Panc1 (cell line): Measurements from ENCODE around the gene SERINC4. TPM values are rescaled to one million over a fixed set of nuclear protein-coding genes. Genes with fewer than 3 reads are reported as not detected.
"Not testable (repeated sequence)": the region's sequence is repeated elsewhere in the genome, so short reads cannot be mapped to it uniquely, and the experiment has no call there.

Experiments used
- ATAC-seq: fragments of 200-7000 bp; cut with Tn5 transposase; 2 replicates; pipeline ENCODE4 v1.9.1; 2020; ENCODE audit warnings: mild to moderate bottlenecking, moderate library complexity
- BruUV-seq: library from RNA; stranded (reverse); fragments of 400-500 nt; replicated peaks from 2 replicates; lab custom pipeline; 2021; lab: Mats Ljungman, UMichigan
- CTCF ChIA-PET: fragments of 300-600 bp; sonication (Branson Sonifier 250); formaldehyde crosslinking; loops from one replicate; lab custom pipeline; 2022; ENCODE audit warnings: antibody characterized with exemption; lab: Charles Lee
- POLR2A ChIA-PET: fragments of 300-600 bp; sonication (Branson Sonifier 250); formaldehyde crosslinking; loops from one replicate; lab custom pipeline; 2022; ENCODE audit warnings: antibody characterized with exemption; lab: Charles Lee
- DNase-seq: peaks from one replicate; pipeline ENCODE4 v3.0.0-alpha.2; 2010; ENCODE audit warnings: low read depth, low spot score
- H3K27ac ChIP-seq: 2 replicates; pipeline ENCODE4 v1.5.1; 2011; ENCODE audit warnings: mild to moderate bottlenecking, low read length, inconsistent platforms
- H3K27me3 ChIP-seq: fragments of 200-500 bp; sonication (Bioruptor generic); 2 replicates; pipeline ENCODE4 v1.6.0; 2014; ENCODE audit warnings: low read length, inconsistent platforms; ENCODE audit not compliant: control insufficient read depth, insufficient read depth
- H3K36me3 ChIP-seq: fragments of 200-500 bp; sonication (Bioruptor generic); 2 replicates; pipeline ENCODE4 v1.5.1; 2014; ENCODE audit warnings: inconsistent platforms, mild to moderate bottlenecking, low read length, moderate library complexity; ENCODE audit not compliant: control insufficient read depth, insufficient read depth
- H3K4me1 ChIP-seq: 2 replicates; pipeline ENCODE4 v1.5.1; 2011; ENCODE audit warnings: inconsistent platforms, mild to moderate bottlenecking, low read length, moderate library complexity; ENCODE audit not compliant: control insufficient read depth, insufficient read depth
- H3K4me3 ChIP-seq, 2 experiments: 2 replicates each; pipeline ENCODE4 v1.5.1; 2011 to 2012; ENCODE audit warnings: low read depth in 2 of 2, low read length in 2 of 2, mild to moderate bottlenecking in 2 of 2, inconsistent platforms in 1 of 2, moderate library complexity in 1 of 2
- H3K9me3 ChIP-seq: fragments of 200-500 bp; sonication (Bioruptor generic); 2 replicates; pipeline ENCODE4 v1.5.1; 2014; ENCODE audit warnings: low read depth, mild to moderate bottlenecking, inconsistent platforms, low read length, moderate library complexity; ENCODE audit not compliant: control insufficient read depth, insufficient read depth
- CTCF ChIP-seq: fragments of 450-650 bp; IDR thresholded peaks from 2 replicates; pipeline ENCODE4 v1.5.1; 2017; ENCODE audit warnings: mild to moderate bottlenecking
- POLR2AphosphoS5 ChIP-seq: IDR thresholded peaks from 2 replicates; pipeline ENCODE4 v1.6.1; 2012; ENCODE audit warnings: mild to moderate bottlenecking, low read depth, low read length, moderate library complexity
- REST ChIP-seq, 2 experiments: IDR thresholded peaks; 2 replicates each; pipeline ENCODE4 v1.6.1; 2011 to 2012; ENCODE audit warnings: low read depth in 2 of 2, control low read depth in 1 of 2, low read length in 1 of 2, mild to moderate bottlenecking in 1 of 2, moderate library complexity in 1 of 2; ENCODE audit not compliant: insufficient read depth in 1 of 2
- SIN3A ChIP-seq: IDR thresholded peaks from 2 replicates; pipeline ENCODE4 v1.6.1; 2012; ENCODE audit warnings: low read depth, mild to moderate bottlenecking, low read length, moderate library complexity, borderline replicate concordance; ENCODE audit not compliant: insufficient read depth
- TCF7L2 ChIP-seq: IDR thresholded peaks from 2 replicates; pipeline ENCODE4 v1.6.1; 2011; ENCODE audit warnings: mild to moderate bottlenecking, low read depth, low read length, inconsistent platforms
- in situ Hi-C: cut with HindIII; loops from 2 replicates; pipeline ENCODE4 v1.10.0; 2016; ENCODE audit warnings: low sequenced_read_pairs, low pct_unique_long_range_greater_than_20kb
- intact Hi-C: fragments of 100-400 bp; cut with micrococcal nuclease; formaldehyde crosslinking; loops from one replicate; pipeline ENCODE4 v1.10.0; 2022; ENCODE audit not compliant: unreplicated experiment
- total RNA-seq: library from RNA; stranded (reverse); gene quantifications from one replicate; pipeline ENCODE4 v1.2.1, GENCODE V29; 2021; ENCODE audit not compliant: unreplicated experiment

Gene SERINC4
- total RNA-seq, 1 experiment from 2014 or later = not detected

GRCh38 chr15:43808960-43809678, 9.1 kb upstream of the SERINC4 start:
- Histone ChIP-seq H3K9me3 (no peaks in the 10 kb centered on the region), H3K27me3 (no peaks in the 10 kb centered on the region), H3K4me3 (no peak overlapping the region), H3K27ac (no peak overlapping the region), H3K4me1 (no peaks in the 10 kb centered on the region), H3K36me3 (peaks cover 33% of the 10 kb centered on the region)
- DNase-seq (no peak), ATAC-seq (no peak)
- TF ChIP-seq CTCF = no peak
- TF ChIP-seq POLR2AphosphoS5 = no peak
- no peak for TF ChIP-seq SIN3A
- TF ChIP-seq TCF7L2 = no peak
- TF ChIP-seq REST (IDR thresholded peaks at IDR 0.05; ENCODE audit: insufficient read depth in 1 of 2, low read depth in 2 of 2, low read length in 1 of 2) = no peak
- ChIA-PET POLR2A (no interaction called here), CTCF (no interaction called here)
- in situ Hi-C loops (no loop called here), intact Hi-C loops (no loop called here)
- BruUV-seq = no TSS peak

- no peak overlapping the region for H3K4me3 ChIP-seq
- TF ChIP-seq REST (IDR thresholded peaks at IDR 0.05; ENCODE audit: insufficient read depth in 1 of 2, low read depth in 2 of 2, low read length in 1 of 2) (no peak), SIN3A (no peak), POLR2AphosphoS5 (no peak)
- ChIA-PET POLR2A (no interaction called here), CTCF (no interaction called here)
- intact Hi-C loops (no loop called here), in situ Hi-C loops (no loop called here)
- BruUV-seq = no TSS peak
- no peaks in the 10 kb centered on the region for H3K27me3 ChIP-seq
- DNase-seq (no peak), ATAC-seq (no peak)
- no peak overlapping the region for H3K27ac ChIP-seq
- H3K9me3 ChIP-seq = no peaks in the 10 kb centered on the region
- H3K36me3 ChIP-seq = peaks cover 33% of the 10 kb centered on the region
- H3K4me1 ChIP-seq = no peaks in the 10 kb centered on the region
These were observed 8.5 kb upstream of the SERINC4 start for GRCh38 chr15:43808435-43808950.

- POLR2A ChIA-PET, H3K27ac ChIP-seq, H3K27me3 ChIP-seq, in situ Hi-C loops, DNase-seq, BruUV-seq, ATAC-seq, intact Hi-C loops, CTCF ChIA-PET, H3K4me3 ChIP-seq, H3K9me3 ChIP-seq: not testable (repeated sequence)
- peaks cover 29% of the 10 kb centered on the region for H3K4me1 ChIP-seq
- H3K36me3 ChIP-seq = peaks cover 15% of the 10 kb centered on the region
These were observed 2.7 kb upstream of the SERINC4 start for GRCh38 chr15:43802676-43803075.
